Spinal cord (tissue), 10 donors: ENCODE data around the gene CSPG4. TPM values are rescaled to one million over a fixed set of nuclear protein-coding genes. Genes with fewer than 3 reads are reported as not detected.
"Not testable (repeated sequence)": the region's sequence is repeated elsewhere in the genome, so short reads cannot be mapped to it uniquely, and the experiment has no call there.

Experiments
- DNase-seq, 6 donors: peaks; one replicate each; pipeline versions ENCODE4 v3.0.0 to v3.0.0-alpha.2; 2013 to 2015; ENCODE audit warnings: low spot score in 6 of 6, low read depth in 4 of 6
- H3K27ac ChIP-seq: one replicate; pipeline ENCODE4 v1.5.1; 2013; ENCODE audit warnings: low read depth, low read length, control low read depth
- H3K27me3 ChIP-seq: one replicate; pipeline ENCODE4 v1.6.1; 2013; ENCODE audit warnings: low read length; ENCODE audit not compliant: control insufficient read depth, insufficient read depth
- H3K36me3 ChIP-seq: one replicate; pipeline ENCODE4 v1.6.1; 2013; ENCODE audit warnings: low read length; ENCODE audit not compliant: control insufficient read depth, insufficient read depth
- H3K4me1 ChIP-seq: one replicate; pipeline ENCODE4 v1.6.1; 2013; ENCODE audit warnings: low read length; ENCODE audit not compliant: control insufficient read depth, insufficient read depth
- H3K4me3 ChIP-seq: one replicate; pipeline ENCODE4 v1.5.1; 2013; ENCODE audit warnings: low read depth, low read length, control low read depth
- H3K9me3 ChIP-seq: one replicate; pipeline ENCODE4 v1.6.1; 2013; ENCODE audit warnings: low read length; ENCODE audit not compliant: control insufficient read depth, insufficient read depth
- WGBS: methylation state at CpG from one replicate; pipeline ENCODE4 v1.1.5; 2013; ENCODE audit warnings: missing lambda C conversion rate; ENCODE audit not compliant: insufficient coverage; 5-methylcytosine and 5-hydroxymethylcytosine counted together
- polyA plus RNA-seq, 2 donors: library from polyadenylated mRNA; unstranded; fragments of 120-200 nt; gene quantifications; one replicate each; pipeline ENCODE4 v1.2.1, GENCODE V29; 2013; ENCODE audit not compliant: insufficient read length in 2 of 2
- total RNA-seq, 2 donors: library from RNA; depleted of rRNA in 1 of 2; stranded (reverse); fragments of 120-200 nt in 1 of 2; fragments of >200 nt in 1 of 2; gene quantifications; one replicate each; pipeline versions ENCODE4 v1.2.3 to v1.2.4, GENCODE V29; 2013 to 2014
- donor health status: healthy.

The CSPG4 gene
- total and polyA plus RNA-seq, 4 donors, result 18.1 to 25.6 (median 21.6) TPM

DNA sequence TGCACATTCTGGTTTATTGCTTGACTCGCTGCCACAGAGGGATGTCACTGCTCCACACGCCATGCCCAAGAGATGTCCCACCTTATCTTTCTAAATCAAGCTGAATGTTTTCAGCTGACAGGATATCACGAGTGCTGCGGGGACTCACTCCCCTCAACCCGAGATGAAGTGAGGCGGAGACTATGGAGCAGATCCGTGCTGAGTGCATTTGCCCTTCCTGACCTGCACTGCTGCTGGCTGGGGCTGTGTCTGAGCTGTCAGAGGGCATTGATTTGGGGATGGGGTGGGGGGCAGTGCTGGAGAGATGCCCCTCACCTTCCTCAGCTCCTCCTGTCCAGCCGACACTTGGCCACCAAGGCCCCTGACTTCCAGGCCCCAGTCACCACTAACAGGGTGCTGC, 40.5 kb upstream of the CSPG4 start:
- no peak for DNase-seq
- H3K27ac ChIP-seq, result no peak overlapping the region
- no peaks in the 10 kb centered on the region for H3K4me1 ChIP-seq
- H3K27me3 ChIP-seq, result no peaks in the 10 kb centered on the region
- H3K36me3 ChIP-seq, result no peaks in the 10 kb centered on the region
- no peaks in the 10 kb centered on the region for H3K9me3 ChIP-seq
- WGBS, result 76% methylated on average over 8 of the region's 8 CpGs
- no peak overlapping the region for H3K4me3 ChIP-seq

- 89% methylated on average over 4 of the region's 4 CpGs for WGBS
Measured at GRCh38 chr15:75751891-75752290, 39.2 kb upstream of the CSPG4 start.

DNA sequence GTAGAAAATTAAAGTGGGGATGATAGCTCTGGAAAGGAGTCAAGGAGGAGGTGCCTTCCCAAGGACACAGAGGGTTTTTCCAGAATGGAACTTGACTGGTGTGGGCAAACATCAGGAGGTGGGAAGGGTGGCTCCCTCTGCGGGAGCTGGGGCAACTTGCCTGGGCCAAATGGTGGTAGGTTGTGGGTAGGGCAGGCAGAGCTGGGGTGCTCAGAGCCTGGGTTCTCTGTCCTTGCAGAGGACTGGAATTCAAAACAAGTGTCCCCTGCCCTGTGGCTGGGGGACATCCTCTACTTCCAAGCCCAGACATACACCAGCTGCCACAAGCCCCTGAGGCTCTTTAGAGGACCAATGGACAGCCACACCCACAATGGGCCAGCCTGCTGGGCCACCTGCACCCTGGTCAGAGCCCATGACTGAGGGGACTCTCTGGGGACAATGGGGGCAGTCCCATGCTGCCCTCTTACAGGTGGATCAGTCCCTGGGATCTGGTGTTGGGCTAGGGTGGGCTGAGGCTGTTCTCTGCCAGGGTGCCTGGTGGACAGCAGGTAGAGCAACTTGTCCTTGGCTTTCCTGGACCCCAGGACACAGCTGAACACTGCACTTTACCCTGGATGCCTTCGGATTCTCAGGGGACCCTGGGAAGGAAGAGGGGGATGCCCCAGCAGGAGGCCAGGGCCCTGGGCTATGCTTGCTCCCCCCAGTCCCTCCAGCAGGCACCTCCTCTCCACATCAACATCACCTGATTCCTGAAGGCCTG, 38.6 kb upstream of the CSPG4 start:
- DNase-seq, result no peak
- H3K4me1 ChIP-seq, result no peaks in the 10 kb centered on the region
- H3K27ac ChIP-seq, result no peak overlapping the region
- H3K36me3 ChIP-seq, result no peaks in the 10 kb centered on the region
- no peak overlapping the region for H3K4me3 ChIP-seq
- 100% methylated on average over 1 of the region's 2 CpGs for WGBS
- no peaks in the 10 kb centered on the region for H3K27me3 ChIP-seq
- no peaks in the 10 kb centered on the region for H3K9me3 ChIP-seq

More at GRCh38 chr15:75751891-75752290, 39.2 kb upstream of the CSPG4 start:
- no peaks in the 10 kb centered on the region for H3K4me1 ChIP-seq
- no peak overlapping the region for H3K4me3 ChIP-seq
- H3K9me3 ChIP-seq, result no peaks in the 10 kb centered on the region
- H3K27ac ChIP-seq, result no peak overlapping the region
- no peaks in the 10 kb centered on the region for H3K27me3 ChIP-seq
- DNase-seq, result no peak
- no peaks in the 10 kb centered on the region for H3K36me3 ChIP-seq

DNA sequence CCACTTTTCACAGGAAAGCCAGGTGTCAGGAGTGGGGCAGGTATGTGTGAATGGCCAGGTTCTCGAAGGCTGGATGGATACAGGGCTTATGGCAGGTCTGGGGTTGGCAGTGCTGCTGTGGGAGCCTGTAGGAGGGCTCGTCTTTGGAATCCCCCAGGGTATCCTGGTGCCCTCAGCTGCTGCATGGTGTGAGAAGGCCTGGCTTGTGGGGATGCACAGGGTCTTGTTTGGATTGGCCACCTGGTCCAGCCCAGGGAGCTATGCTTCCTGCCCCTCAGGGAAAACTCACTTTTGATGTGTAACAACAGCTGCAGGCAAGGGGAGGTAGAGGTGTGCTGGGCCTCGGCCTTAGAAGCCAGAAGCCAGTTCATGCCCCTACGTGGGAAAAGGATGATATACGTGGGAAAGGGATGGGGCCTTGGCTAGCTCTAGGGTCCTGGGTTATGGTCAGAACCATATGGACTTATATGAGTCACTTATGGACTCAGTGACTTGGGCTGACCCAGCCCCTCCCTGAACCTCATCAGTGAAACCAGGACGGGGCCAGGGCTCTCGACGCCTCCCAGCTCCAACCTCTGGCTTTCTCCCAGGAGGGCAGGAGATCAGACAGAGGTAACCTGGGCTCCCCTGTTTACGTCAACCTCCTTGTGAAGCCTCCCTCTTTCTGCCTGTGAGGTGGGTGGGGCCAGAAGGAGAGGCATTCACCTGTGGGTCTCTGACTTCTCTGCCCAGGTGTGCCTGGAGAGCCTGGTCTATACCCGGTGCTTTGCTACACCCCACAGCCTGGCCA, 37.8 kb upstream of the CSPG4 start:
- no peak overlapping the region for H3K27ac ChIP-seq
- H3K4me3 ChIP-seq, result no peak overlapping the region
- H3K9me3 ChIP-seq, result no peaks in the 10 kb centered on the region
- H3K4me1 ChIP-seq, result no peaks in the 10 kb centered on the region
- no peak for DNase-seq
- WGBS, result 87% methylated on average over 9 of the region's 10 CpGs
- H3K36me3 ChIP-seq, result no peaks in the 10 kb centered on the region
- H3K27me3 ChIP-seq, result no peaks in the 10 kb centered on the region

GRCh38 chr15:75749820-75750219, 37.2 kb upstream of the CSPG4 start:
- Histone ChIP-seq H3K27ac (no peak overlapping the region), H3K36me3 (no peaks in the 10 kb centered on the region), H3K4me1 (no peaks in the 10 kb centered on the region), H3K27me3 (no peaks in the 10 kb centered on the region), H3K4me3 (no peak overlapping the region), H3K9me3 (no peaks in the 10 kb centered on the region)
- DNase-seq, result no peak
- 96% methylated on average over 2 of the region's 4 CpGs for WGBS

GRCh38 chr15:75748882-75749281, 36.2 kb upstream of the CSPG4 start:
- not testable (repeated sequence) for DNase-seq, H3K27me3 ChIP-seq, H3K4me1 ChIP-seq, H3K36me3 ChIP-seq, H3K27ac ChIP-seq, H3K4me3 ChIP-seq, H3K9me3 ChIP-seq
- WGBS, result 85% methylated on average over 2 of the region's 10 CpGs

DNA sequence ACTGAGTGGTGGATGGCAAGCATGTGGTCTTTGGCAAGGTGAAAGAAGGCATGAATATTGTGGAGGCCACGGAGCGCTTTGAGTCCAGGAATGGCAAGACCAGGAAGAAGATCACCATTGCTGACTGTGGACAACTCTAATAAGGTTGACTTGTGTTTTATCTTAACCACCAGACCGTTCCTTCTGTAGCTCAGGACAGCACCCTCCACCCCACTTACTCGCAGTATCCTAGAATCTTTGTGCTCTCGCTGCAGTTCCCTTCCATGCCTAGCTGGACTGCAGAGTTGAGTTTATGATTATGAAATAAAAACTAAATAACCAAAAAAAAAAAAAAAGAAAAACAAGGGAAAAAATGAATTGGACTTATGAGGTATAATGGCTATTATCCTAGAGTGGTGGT, 34.5 kb upstream of the CSPG4 start:
- H3K36me3 ChIP-seq, H3K27me3 ChIP-seq, H3K4me3 ChIP-seq, DNase-seq, H3K27ac ChIP-seq, H3K9me3 ChIP-seq, H3K4me1 ChIP-seq: not testable (repeated sequence)
- 100% methylated on average over 2 of the region's 5 CpGs for WGBS

- WGBS, result no CpG with 5 or more reads among the region's 1 CpG
Measured at GRCh38 chr15:75745305-75745704, 32.7 kb upstream of the CSPG4 start.

GRCh38 chr15:75742346-75742745, 29.7 kb upstream of the CSPG4 start:
- not testable (repeated sequence) for H3K27ac ChIP-seq, H3K36me3 ChIP-seq, DNase-seq, H3K27me3 ChIP-seq, H3K4me3 ChIP-seq, H3K9me3 ChIP-seq
- H3K4me1 ChIP-seq, result peaks cover 17% of the 10 kb centered on the region
- WGBS, result 96% methylated on average over 4 of the region's 4 CpGs

More at GRCh38 chr15:75745305-75745704, 32.7 kb upstream of the CSPG4 start:
- H3K36me3 ChIP-seq, result no peaks in the 10 kb centered on the region
- no peaks in the 10 kb centered on the region for H3K27me3 ChIP-seq
- H3K27ac ChIP-seq, result no peak overlapping the region
- no peak overlapping the region for H3K4me3 ChIP-seq
- DNase-seq, result no peak
- H3K9me3 ChIP-seq, result no peaks in the 10 kb centered on the region
- H3K4me1 ChIP-seq, result no peaks in the 10 kb centered on the region

GRCh38 chr15:75739791-75740190, 27.1 kb upstream of the CSPG4 start:
- Histone ChIP-seq H3K27me3 (no peaks in the 10 kb centered on the region), H3K27ac (no peak overlapping the region), H3K4me1 (peaks cover 17% of the 10 kb centered on the region), H3K36me3 (no peaks in the 10 kb centered on the region), H3K4me3 (no peak overlapping the region), H3K9me3 (no peaks in the 10 kb centered on the region)
- 99% methylated on average over 5 of the region's 5 CpGs for WGBS
- DNase-seq, result no peak
